ENCODE measurements around the gene ZNF592.
"Not testable (repeated sequence)": the region's sequence is repeated elsewhere in the genome, so short reads cannot be mapped to it uniquely, and the experiment has no call there.

Gene ZNF592

GRCh38 chr15:84731774-84732173 lies 16.6 kb upstream of the ZNF592 start:
- no peaks in the 10 kb centered on the region for H4K20me1 ChIP-seq (ENCODE audit: insufficient read depth, low read length)
- H3K9me3 ChIP-seq (ENCODE audit: low read length), result no peaks in the 10 kb centered on the region
- no peak overlapping the region for H2AFZ ChIP-seq (ENCODE audit: low read length)
- no peaks in the 10 kb centered on the region for H3K9me2 ChIP-seq (ENCODE audit: low read depth, low read length)
- TF ChIP-seq, protein P1, sequence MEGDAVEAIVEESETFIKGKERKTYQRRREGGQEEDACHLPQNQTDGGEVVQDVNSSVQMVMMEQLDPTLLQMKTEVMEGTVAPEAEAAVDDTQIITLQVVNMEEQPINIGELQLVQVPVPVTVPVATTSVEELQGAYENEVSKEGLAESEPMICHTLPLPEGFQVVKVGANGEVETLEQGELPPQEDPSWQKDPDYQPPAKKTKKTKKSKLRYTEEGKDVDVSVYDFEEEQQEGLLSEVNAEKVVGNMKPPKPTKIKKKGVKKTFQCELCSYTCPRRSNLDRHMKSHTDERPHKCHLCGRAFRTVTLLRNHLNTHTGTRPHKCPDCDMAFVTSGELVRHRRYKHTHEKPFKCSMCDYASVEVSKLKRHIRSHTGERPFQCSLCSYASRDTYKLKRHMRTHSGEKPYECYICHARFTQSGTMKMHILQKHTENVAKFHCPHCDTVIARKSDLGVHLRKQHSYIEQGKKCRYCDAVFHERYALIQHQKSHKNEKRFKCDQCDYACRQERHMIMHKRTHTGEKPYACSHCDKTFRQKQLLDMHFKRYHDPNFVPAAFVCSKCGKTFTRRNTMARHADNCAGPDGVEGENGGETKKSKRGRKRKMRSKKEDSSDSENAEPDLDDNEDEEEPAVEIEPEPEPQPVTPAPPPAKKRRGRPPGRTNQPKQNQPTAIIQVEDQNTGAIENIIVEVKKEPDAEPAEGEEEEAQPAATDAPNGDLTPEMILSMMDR (IDR thresholded peaks at IDR 0.05; ENCODE audit: low read length), result no peak
- TF ChIP-seq EZH2 (IDR thresholded peaks at IDR 0.05; ENCODE audit: borderline replicate concordance, low read length), result no peak
- H3K79me2 ChIP-seq (ENCODE audit: insufficient read depth, low read length), result no peaks in the 10 kb centered on the region
- H3K36me3 ChIP-seq (ENCODE audit: insufficient read depth, low read length), result no peaks in the 10 kb centered on the region
- H3F3A ChIP-seq (ENCODE audit: insufficient read depth, low read length), result peaks cover 4% of the 10 kb centered on the region; the same call in 1 of the 2 replicates
- no peak overlapping the region for H3K9ac ChIP-seq (ENCODE audit: low read length)
- H3K4me3 ChIP-seq (ENCODE audit: low read depth, low read length, poor library complexity, severe bottlenecking), result no peak overlapping the region
- no peak overlapping the region for H3K27ac ChIP-seq (ENCODE audit: low read depth, low read length, poor library complexity, severe bottlenecking)
- H3K4me1 ChIP-seq (ENCODE audit: insufficient read depth, low read length, severe bottlenecking), result peaks cover 43% of the 10 kb centered on the region
- no peaks in the 10 kb centered on the region for H3K27me3 ChIP-seq (ENCODE audit: insufficient read depth, low read length)
- no peak overlapping the region for H3K4me2 ChIP-seq (ENCODE audit: low read length)

GRCh38 chr15:84734794-84735479 lies 13.5 kb upstream of the ZNF592 start:
- TF ChIP-seq EZH2 (IDR thresholded peaks at IDR 0.05; ENCODE audit: borderline replicate concordance, low read length), result no peak
- TF ChIP-seq, protein P1 (IDR thresholded peaks at IDR 0.05; ENCODE audit: low read length), result no peak
- Histone ChIP-seq H3K4me3 (ENCODE audit: low read depth, low read length, poor library complexity, severe bottlenecking) (peak overlapping the region; percentile 47), H3K9me2 (ENCODE audit: low read depth, low read length) (no peaks in the 10 kb centered on the region), H3K9me3 (ENCODE audit: low read length) (no peaks in the 10 kb centered on the region), H3K4me2 (ENCODE audit: low read length) (peak overlapping the region; percentile 51), H3K4me1 (ENCODE audit: insufficient read depth, low read length, severe bottlenecking) (peaks cover 31% of the 10 kb centered on the region), H3K9ac (ENCODE audit: low read length) (peak overlapping the region; percentile 39), H3F3A (ENCODE audit: insufficient read depth, low read length) (peaks cover 4% of the 10 kb centered on the region; the same call in 1 of the 2 replicates), H3K27ac (ENCODE audit: low read depth, low read length, poor library complexity, severe bottlenecking) (peak overlapping the region; percentile 91), H3K36me3 (ENCODE audit: insufficient read depth, low read length) (no peaks in the 10 kb centered on the region), H2AFZ (ENCODE audit: low read length) (peak overlapping the region; percentile 31; the same call in 1 of the 2 replicates), H3K79me2 (ENCODE audit: insufficient read depth, low read length) (no peaks in the 10 kb centered on the region), H4K20me1 (ENCODE audit: insufficient read depth, low read length) (no peaks in the 10 kb centered on the region), H3K27me3 (ENCODE audit: insufficient read depth, low read length) (no peaks in the 10 kb centered on the region)

DNA sequence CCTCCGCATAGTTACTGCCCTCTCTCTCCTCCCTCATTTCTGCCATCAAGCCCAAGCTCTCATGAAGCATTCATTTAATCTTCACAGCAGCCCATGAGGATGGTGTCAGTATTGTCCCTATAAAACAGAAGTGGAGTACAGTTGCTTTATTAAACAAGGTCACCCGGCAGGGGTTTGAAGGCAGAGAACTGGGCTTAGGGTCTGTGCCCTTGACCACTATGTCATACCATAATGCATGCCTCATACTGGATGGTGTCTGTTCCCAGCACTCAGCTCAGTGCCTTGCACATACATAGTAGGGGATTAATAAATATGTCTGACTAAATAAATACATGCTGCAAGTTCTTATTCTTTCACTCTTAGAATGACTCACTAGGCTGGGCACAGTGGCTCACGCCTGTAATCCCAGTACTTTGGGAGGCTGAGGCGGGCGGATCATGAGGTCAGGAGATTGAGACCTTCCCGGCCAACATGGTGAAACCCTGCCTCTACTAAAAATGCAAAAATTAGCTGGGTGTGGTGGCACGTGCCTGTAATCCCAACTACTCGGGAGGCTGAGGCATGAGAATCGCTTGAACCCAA lies 12.8 kb upstream of the ZNF592 start:
- Histone ChIP-seq H3K27ac (ENCODE audit: low read depth, low read length, poor library complexity, severe bottlenecking) (peak overlapping the region; percentile 91), H3K9ac (ENCODE audit: low read length) (peak overlapping the region; percentile 39), H3K4me1 (ENCODE audit: insufficient read depth, low read length, severe bottlenecking) (peaks cover 31% of the 10 kb centered on the region), H3K4me3 (ENCODE audit: low read depth, low read length, poor library complexity, severe bottlenecking) (peak overlapping the region; percentile 47), H3K4me2 (ENCODE audit: low read length) (peak overlapping the region; percentile 51)
- H3K27me3 ChIP-seq (ENCODE audit: insufficient read depth, low read length); H3K9me2 ChIP-seq (ENCODE audit: low read depth, low read length); H3K9me3 ChIP-seq (ENCODE audit: low read length); H4K20me1 ChIP-seq (ENCODE audit: insufficient read depth, low read length); H2AFZ ChIP-seq (ENCODE audit: low read length); H3K79me2 ChIP-seq (ENCODE audit: insufficient read depth, low read length); H3F3A ChIP-seq (ENCODE audit: insufficient read depth, low read length); H3K36me3 ChIP-seq (ENCODE audit: insufficient read depth, low read length): not testable (repeated sequence)

Measured in OCI-LY1 (cell line).